Ishikawa (cell line): ENCODE measurements around the gene TCF7.

Experiments used
- EP300 ChIP-seq: IDR thresholded peaks from 2 replicates; pipeline ENCODE4 v1.6.1; 2012; ENCODE audit warnings: borderline replicate concordance
- FOXM1 ChIP-seq: IDR thresholded peaks from 2 replicates; pipeline ENCODE4 v1.6.1; 2012; ENCODE audit warnings: low read depth, borderline replicate concordance
- NFIC ChIP-seq: IDR thresholded peaks from 2 replicates; pipeline ENCODE4 v1.6.1; 2012
- RAD21 ChIP-seq: IDR thresholded peaks from 2 replicates; pipeline ENCODE4 v1.6.1; 2012; ENCODE audit warnings: low read depth
- TCF12 ChIP-seq: IDR thresholded peaks from 2 replicates; pipeline ENCODE4 v1.6.1; 2012; ENCODE audit warnings: low read depth
- TEAD4 ChIP-seq: IDR thresholded peaks from 2 replicates; pipeline ENCODE4 v1.6.1; 2012
- YY1 ChIP-seq: IDR thresholded peaks from 2 replicates; pipeline ENCODE4 v1.6.1; 2012; ENCODE audit warnings: low read depth
- TF ChIP-seq, protein P1 (sequence below): IDR thresholded peaks from 2 replicates; pipeline ENCODE4 v1.6.1; 2012; ENCODE audit warnings: low read depth, mild to moderate bottlenecking
- TF ChIP-seq, protein P2 (sequence below): IDR thresholded peaks from 2 replicates; pipeline ENCODE4 v1.6.1; 2012

DNA sequence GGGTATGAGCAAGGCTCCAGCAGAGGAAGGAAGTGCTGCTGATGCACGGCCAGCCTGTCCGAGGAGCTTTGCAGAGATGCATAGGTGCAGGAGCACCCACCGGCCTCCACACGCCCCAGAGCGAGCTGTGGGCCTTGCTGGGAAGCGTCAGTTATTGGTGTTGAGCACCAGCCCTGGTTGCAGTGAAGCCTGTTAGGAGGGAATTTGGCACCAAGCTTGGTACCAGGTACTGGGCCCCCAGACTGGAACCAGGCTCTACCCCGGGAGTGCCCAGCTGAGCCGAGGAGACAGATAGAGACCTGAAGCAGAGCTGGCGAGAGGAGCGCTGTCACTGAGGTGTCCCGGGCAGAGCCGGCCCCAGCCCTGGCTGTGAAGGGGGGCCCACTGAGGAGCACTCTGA, 5.2 kb downstream of the TCF7 start:
- TF ChIP-seq EP300 (no peak), TEAD4 (no peak), TCF12 (no peak), RAD21 (no peak), NFIC (no peak), YY1 (no peak), FOXM1 (no peak)
- TF ChIP-seq, protein P1, sequence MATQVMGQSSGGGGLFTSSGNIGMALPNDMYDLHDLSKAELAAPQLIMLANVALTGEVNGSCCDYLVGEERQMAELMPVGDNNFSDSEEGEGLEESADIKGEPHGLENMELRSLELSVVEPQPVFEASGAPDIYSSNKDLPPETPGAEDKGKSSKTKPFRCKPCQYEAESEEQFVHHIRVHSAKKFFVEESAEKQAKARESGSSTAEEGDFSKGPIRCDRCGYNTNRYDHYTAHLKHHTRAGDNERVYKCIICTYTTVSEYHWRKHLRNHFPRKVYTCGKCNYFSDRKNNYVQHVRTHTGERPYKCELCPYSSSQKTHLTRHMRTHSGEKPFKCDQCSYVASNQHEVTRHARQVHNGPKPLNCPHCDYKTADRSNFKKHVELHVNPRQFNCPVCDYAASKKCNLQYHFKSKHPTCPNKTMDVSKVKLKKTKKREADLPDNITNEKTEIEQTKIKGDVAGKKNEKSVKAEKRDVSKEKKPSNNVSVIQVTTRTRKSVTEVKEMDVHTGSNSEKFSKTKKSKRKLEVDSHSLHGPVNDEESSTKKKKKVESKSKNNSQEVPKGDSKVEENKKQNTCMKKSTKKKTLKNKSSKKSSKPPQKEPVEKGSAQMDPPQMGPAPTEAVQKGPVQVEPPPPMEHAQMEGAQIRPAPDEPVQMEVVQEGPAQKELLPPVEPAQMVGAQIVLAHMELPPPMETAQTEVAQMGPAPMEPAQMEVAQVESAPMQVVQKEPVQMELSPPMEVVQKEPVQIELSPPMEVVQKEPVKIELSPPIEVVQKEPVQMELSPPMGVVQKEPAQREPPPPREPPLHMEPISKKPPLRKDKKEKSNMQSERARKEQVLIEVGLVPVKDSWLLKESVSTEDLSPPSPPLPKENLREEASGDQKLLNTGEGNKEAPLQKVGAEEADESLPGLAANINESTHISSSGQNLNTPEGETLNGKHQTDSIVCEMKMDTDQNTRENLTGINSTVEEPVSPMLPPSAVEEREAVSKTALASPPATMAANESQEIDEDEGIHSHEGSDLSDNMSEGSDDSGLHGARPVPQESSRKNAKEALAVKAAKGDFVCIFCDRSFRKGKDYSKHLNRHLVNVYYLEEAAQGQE: no peak
- TF ChIP-seq, protein P2, sequence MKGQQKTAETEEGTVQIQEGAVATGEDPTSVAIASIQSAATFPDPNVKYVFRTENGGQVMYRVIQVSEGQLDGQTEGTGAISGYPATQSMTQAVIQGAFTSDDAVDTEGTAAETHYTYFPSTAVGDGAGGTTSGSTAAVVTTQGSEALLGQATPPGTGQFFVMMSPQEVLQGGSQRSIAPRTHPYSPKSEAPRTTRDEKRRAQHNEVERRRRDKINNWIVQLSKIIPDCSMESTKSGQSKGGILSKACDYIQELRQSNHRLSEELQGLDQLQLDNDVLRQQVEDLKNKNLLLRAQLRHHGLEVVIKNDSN: no peak
